ENCODE results near the gene C17orf58. TPM values are rescaled to one million over a fixed set of nuclear protein-coding genes. Genes with fewer than 3 reads are reported as not detected.

The C17orf58 gene
- polyA plus RNA-seq, 1 of the 3 experiments (the other 2 are of a cell fraction), result 21.2 TPM

- Histone ChIP-seq H3K4me2 (peak overlapping the region; percentile 91), H3K9ac (peak overlapping the region; percentile 75), H2AFZ (ENCODE audit: low read depth) (peak overlapping the region; percentile 93), H3K4me1 (ENCODE audit: control insufficient read depth in 1 of 2, insufficient read depth in 2 of 2, low read depth in 1 of 2, low read length in 1 of 2) (no peaks in the 10 kb centered on the region; a peak in 1 of 4 replicates), H3K4me3 (ENCODE audit: low read depth in 2 of 2, low read length in 1 of 2) (peak overlapping the region; percentile 54 to 74), H3F3A (replicated peaks; ENCODE audit: insufficient read depth) (peaks cover 10% of the 10 kb centered on the region), H3K9me3 (no peaks in the 10 kb centered on the region), H3K36me3 (replicated peaks in 1 of 2; ENCODE audit: control insufficient read depth in 1 of 2, insufficient read depth in 2 of 2, low read length in 1 of 2) (no peaks in the 10 kb centered on the region), H3K79me2 (ENCODE audit: insufficient read depth) (no peaks in the 10 kb centered on the region), H3K27me3 (ENCODE audit: insufficient read depth) (no peaks in the 10 kb centered on the region), H3K9me2 (no peaks in the 10 kb centered on the region), H3K27ac (ENCODE audit: low read depth in 2 of 2, low read length in 1 of 2) (peak overlapping the region; percentile 49 to 71), H4K20me1 (ENCODE audit: insufficient read depth) (no peaks in the 10 kb centered on the region)
- ChIA-PET POLR2A (interaction anchor here (1.0 to 1.7 kb wide), 3 partner anchors 16 to 27 kb away, joined by 4 to 21 read pairs (median 6); partner anchors contain the start of gene KPNA2), CTCF (interaction anchor here (0.8 to 1.7 kb wide), 13 partner anchors 8 to 438 kb away, joined by 3 to 7 read pairs (median 4); partner anchors contain the start of gene AMZ2)
- TF ChIP-seq GATA2 (CRISPR knock-in tag; IDR thresholded peaks at IDR 0.05) (0 out of 2 replicates have a peak, but pooled peaks have one; percentile 28), TCF12 (IDR thresholded peaks at IDR 0.05) (no peak), MXI1 (IDR thresholded peaks at IDR 0.05; ENCODE audit: low read depth, low read length) (no peak), RFX5 (IDR thresholded peaks at IDR 0.05; ENCODE audit: low read length) (0 out of 2 replicates have a peak, but pooled peaks have one; percentile 7)
- WGBS (ENCODE audit: low lambda C conversion rate), result 11% methylated on average over 12 of the region's 12 CpGs
- DNase-seq, result no peak
Measured at GRCh38 chr17:68020409-68020756, 24.1 kb upstream of the C17orf58 start.

DNA sequence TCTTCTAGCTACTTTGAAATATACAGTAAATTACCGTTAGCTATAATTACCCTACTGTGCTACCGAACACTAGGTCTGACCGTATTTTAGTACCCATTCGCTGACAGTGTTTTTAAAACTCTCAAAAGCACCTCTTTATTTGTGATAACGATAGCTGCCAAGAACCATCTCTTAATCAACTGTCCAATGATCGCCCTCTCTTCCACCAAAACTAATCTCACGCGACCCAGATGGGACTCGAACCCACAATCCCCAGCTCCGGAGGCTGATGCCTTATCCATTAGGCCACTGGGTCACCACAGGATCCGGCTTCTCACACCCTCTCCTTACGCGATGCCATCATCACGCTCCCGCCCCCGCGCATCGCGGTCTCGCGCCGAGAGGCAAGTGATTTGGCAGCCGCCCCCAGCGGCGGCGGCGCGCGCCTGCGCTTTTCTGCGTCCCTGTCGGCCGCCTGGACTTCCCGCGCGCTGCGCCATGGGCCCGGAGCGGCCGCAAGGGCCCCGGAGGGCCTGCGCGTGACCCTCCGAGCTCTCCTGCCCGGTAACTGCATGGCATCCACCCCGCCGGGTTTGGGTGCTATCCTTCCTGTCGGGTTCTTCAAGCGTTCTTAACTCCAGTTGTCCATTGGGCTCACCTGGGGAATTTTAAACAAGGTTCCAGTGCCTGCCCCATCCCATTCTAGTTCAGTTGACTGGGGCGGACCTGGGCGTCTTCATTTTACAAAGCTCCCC, 23.6 kb upstream of the C17orf58 start:
- POLR2A ChIA-PET, result interaction anchor here (0.6 to 1.7 kb wide), 4 partner anchors 16 to 182 kb away, joined by 3 to 21 read pairs (median 5); partner anchors contain the start of gene KPNA2
- peak overlapping the region; percentile 54 to 74 for H3K4me3 ChIP-seq (ENCODE audit: low read depth in 2 of 2, low read length in 1 of 2)
- H3K9ac ChIP-seq, result peak overlapping the region; percentile 75
- no peaks in the 10 kb centered on the region for H3K9me2 ChIP-seq
- no peaks in the 10 kb centered on the region; a peak in 1 of 4 replicates for H3K4me1 ChIP-seq (ENCODE audit: control insufficient read depth in 1 of 2, insufficient read depth in 2 of 2, low read depth in 1 of 2, low read length in 1 of 2)
- H3K9me3 ChIP-seq, result no peaks in the 10 kb centered on the region
- H4K20me1 ChIP-seq (ENCODE audit: insufficient read depth), result no peaks in the 10 kb centered on the region
- peak overlapping the region; percentile 93 for H2AFZ ChIP-seq (ENCODE audit: low read depth)
- H3K36me3 ChIP-seq (replicated peaks in 1 of 2; ENCODE audit: control insufficient read depth in 1 of 2, insufficient read depth in 2 of 2, low read length in 1 of 2), result no peaks in the 10 kb centered on the region
- CTCF ChIA-PET, result interaction anchor here (0.6 to 1.7 kb wide), 15 partner anchors 8 to 439 kb away, joined by 3 to 7 read pairs (median 4); partner anchors contain the start of gene AMZ2
- DNase-seq, result peak; percentile 99
- peak overlapping the region; percentile 49 to 71 for H3K27ac ChIP-seq (ENCODE audit: low read depth in 2 of 2, low read length in 1 of 2)
- WGBS (ENCODE audit: low lambda C conversion rate), result 2% methylated on average over 31 of the region's 51 CpGs
- H3F3A ChIP-seq (replicated peaks; ENCODE audit: insufficient read depth), result peaks cover 10% of the 10 kb centered on the region
- no peaks in the 10 kb centered on the region for H3K27me3 ChIP-seq (ENCODE audit: insufficient read depth)
- no peaks in the 10 kb centered on the region for H3K79me2 ChIP-seq (ENCODE audit: insufficient read depth)
- H3K4me2 ChIP-seq, result peak overlapping the region; percentile 91
- TF ChIP-seq POLR2AphosphoS5 (IDR thresholded peaks at IDR 0.05; ENCODE audit: low read depth, low read length) (peak; percentile 88), ELF1 (IDR thresholded peaks at IDR 0.05) (no peak), MEF2A (IDR thresholded peaks at IDR 0.05; ENCODE audit: borderline replicate concordance, low read depth) (no peak; the same call in 1 of the 2 replicates), GATA2 (CRISPR knock-in tag; IDR thresholded peaks at IDR 0.05) (peak; percentile 72), YY1 (IDR thresholded peaks at IDR 0.05; ENCODE audit: low read depth) (peak; percentile 75; the same call in 1 of the 2 replicates), MAX (IDR thresholded peaks at IDR 0.05; ENCODE audit: low read depth) (peak; percentile 86), RAD21 (IDR thresholded peaks at IDR 0.05; ENCODE audit: low read length) (no peak), EP300 (IDR thresholded peaks at IDR 0.05; ENCODE audit: borderline replicate concordance in 1 of 2, low read depth in 1 of 2, low read length in 1 of 2) (peak in 1 of 2 experiments; percentile 74; a peak in 3 of 4 replicates), NFIC (IDR thresholded peaks at IDR 0.05; ENCODE audit: borderline replicate concordance) (peak; percentile 33; the same call in 1 of the 2 replicates), SMC3 (IDR thresholded peaks at IDR 0.05; ENCODE audit: low read depth, low read length) (no peak), JUND (IDR thresholded peaks at IDR 0.05) (no peak), RXRA (IDR thresholded peaks at IDR 0.05; ENCODE audit: borderline replicate concordance, low read depth) (no peak; the same call in 1 of the 2 replicates), CHD2 (IDR thresholded peaks at IDR 0.05; ENCODE audit: low read length, partially characterized antibody) (peak; percentile 97), RFX5 (IDR thresholded peaks at IDR 0.05; ENCODE audit: low read length) (no peak), EZH2phosphoT487 (IDR thresholded peaks at IDR 0.05; ENCODE audit: borderline replicate concordance, low read depth) (no peak), MXI1 (IDR thresholded peaks at IDR 0.05; ENCODE audit: low read depth, low read length) (peak; percentile 71), USF2 (IDR thresholded peaks at IDR 0.05; ENCODE audit: borderline replicate concordance, low read depth, low read length) (no peak), RCOR1 (IDR thresholded peaks at IDR 0.05; ENCODE audit: low read length) (peak; percentile 90)
- TF ChIP-seq, protein P1, sequence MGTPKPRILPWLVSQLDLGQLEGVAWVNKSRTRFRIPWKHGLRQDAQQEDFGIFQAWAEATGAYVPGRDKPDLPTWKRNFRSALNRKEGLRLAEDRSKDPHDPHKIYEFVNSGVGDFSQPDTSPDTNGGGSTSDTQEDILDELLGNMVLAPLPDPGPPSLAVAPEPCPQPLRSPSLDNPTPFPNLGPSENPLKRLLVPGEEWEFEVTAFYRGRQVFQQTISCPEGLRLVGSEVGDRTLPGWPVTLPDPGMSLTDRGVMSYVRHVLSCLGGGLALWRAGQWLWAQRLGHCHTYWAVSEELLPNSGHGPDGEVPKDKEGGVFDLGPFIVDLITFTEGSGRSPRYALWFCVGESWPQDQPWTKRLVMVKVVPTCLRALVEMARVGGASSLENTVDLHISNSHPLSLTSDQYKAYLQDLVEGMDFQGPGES (IDR thresholded peaks at IDR 0.05; ENCODE audit: low read depth, low read length), result no peak
- TF ChIP-seq, protein P2, sequence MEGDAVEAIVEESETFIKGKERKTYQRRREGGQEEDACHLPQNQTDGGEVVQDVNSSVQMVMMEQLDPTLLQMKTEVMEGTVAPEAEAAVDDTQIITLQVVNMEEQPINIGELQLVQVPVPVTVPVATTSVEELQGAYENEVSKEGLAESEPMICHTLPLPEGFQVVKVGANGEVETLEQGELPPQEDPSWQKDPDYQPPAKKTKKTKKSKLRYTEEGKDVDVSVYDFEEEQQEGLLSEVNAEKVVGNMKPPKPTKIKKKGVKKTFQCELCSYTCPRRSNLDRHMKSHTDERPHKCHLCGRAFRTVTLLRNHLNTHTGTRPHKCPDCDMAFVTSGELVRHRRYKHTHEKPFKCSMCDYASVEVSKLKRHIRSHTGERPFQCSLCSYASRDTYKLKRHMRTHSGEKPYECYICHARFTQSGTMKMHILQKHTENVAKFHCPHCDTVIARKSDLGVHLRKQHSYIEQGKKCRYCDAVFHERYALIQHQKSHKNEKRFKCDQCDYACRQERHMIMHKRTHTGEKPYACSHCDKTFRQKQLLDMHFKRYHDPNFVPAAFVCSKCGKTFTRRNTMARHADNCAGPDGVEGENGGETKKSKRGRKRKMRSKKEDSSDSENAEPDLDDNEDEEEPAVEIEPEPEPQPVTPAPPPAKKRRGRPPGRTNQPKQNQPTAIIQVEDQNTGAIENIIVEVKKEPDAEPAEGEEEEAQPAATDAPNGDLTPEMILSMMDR (IDR thresholded peaks at IDR 0.05), result peak; percentile 42
- TF ChIP-seq, protein P3, sequence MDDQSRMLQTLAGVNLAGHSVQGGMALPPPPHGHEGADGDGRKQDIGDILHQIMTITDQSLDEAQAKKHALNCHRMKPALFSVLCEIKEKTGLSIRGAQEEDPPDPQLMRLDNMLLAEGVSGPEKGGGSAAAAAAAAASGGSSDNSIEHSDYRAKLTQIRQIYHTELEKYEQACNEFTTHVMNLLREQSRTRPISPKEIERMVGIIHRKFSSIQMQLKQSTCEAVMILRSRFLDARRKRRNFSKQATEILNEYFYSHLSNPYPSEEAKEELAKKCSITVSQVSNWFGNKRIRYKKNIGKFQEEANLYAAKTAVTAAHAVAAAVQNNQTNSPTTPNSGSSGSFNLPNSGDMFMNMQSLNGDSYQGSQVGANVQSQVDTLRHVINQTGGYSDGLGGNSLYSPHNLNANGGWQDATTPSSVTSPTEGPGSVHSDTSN (IDR thresholded peaks at IDR 0.05), result peak; percentile 90
